PC-3 (cell line): Measurements from ENCODE around the gene RPS6KA2. TPM values are rescaled to one million over a fixed set of nuclear protein-coding genes. Genes with fewer than 3 reads are reported as not detected.

Source experiments
- ATAC-seq: fragments of 200-7000 bp; cut with Tn5 transposase; 2 replicates; pipeline ENCODE4 v1.9.1; 2020; ENCODE audit warnings: mild to moderate bottlenecking, moderate library complexity
- BruUV-seq: library from RNA; stranded (reverse); fragments of 400-500 nt; replicated peaks from 2 replicates; lab custom pipeline; 2021; lab: Mats Ljungman, UMichigan
- CTCF ChIA-PET: fragments of 300-600 bp; sonication (Branson Sonifier 250); formaldehyde crosslinking; loops from one replicate; lab custom pipeline; 2022; ENCODE audit warnings: antibody characterized with exemption; lab: Charles Lee
- POLR2A ChIA-PET: fragments of 300-600 bp; sonication (Branson Sonifier 250); formaldehyde crosslinking; loops from one replicate; lab custom pipeline; 2022; ENCODE audit warnings: antibody characterized with exemption; ENCODE audit not compliant: unreplicated experiment; lab: Charles Lee
- DNase-seq: peaks from one replicate; pipeline ENCODE4 v3.0.0-alpha.2; 2015
- H2AFZ ChIP-seq: fragments of 300-600 bp; sonication (generic); 2 replicates; pipeline ENCODE4 v1.6.0; 2016; ENCODE audit warnings: antibody characterized with exemption, low read length
- H3F3A ChIP-seq: fragments of 300-600 bp; sonication (generic); one replicate; pipeline ENCODE4 v1.6.0; 2017; ENCODE audit warnings: antibody characterized with exemption, low read length, control low read depth, mild to moderate bottlenecking; ENCODE audit not compliant: unreplicated experiment
- H3K27ac ChIP-seq: fragments of 300-600 bp; sonication (generic); 2 replicates; pipeline ENCODE4 v1.5.1; 2016; ENCODE audit warnings: mild to moderate bottlenecking, low read length
- H3K27me3 ChIP-seq: fragments of 300-600 bp; sonication (generic); 2 replicates; pipeline ENCODE4 v1.6.1; 2016; ENCODE audit warnings: low read length, mixed read lengths
- H3K36me3 ChIP-seq: fragments of 300-600 bp; sonication (generic); 2 replicates; pipeline ENCODE4 v1.6.1; 2016; ENCODE audit warnings: low read depth, mixed run types, low read length, mixed read lengths
- H3K4me1 ChIP-seq: fragments of 300-600 bp; sonication (generic); 2 replicates; pipeline ENCODE4 v1.5.1; 2016; ENCODE audit warnings: low read length; ENCODE audit not compliant: insufficient read depth
- H3K4me2 ChIP-seq: fragments of 300-600 bp; sonication (generic); 2 replicates; pipeline ENCODE4 v1.6.0; 2016; ENCODE audit warnings: low read length
- H3K4me3 ChIP-seq: fragments of 300-600 bp; sonication (generic); 2 replicates; pipeline ENCODE4 v1.5.1; 2016; ENCODE audit warnings: mild to moderate bottlenecking, low read length, mixed read lengths
- H3K79me2 ChIP-seq: fragments of 300-600 bp; sonication (generic); 2 replicates; pipeline ENCODE4 v1.6.1; 2017; ENCODE audit warnings: low read length, mixed read lengths
- H3K9ac ChIP-seq: fragments of 300-600 bp; sonication (generic); 2 replicates; pipeline ENCODE4 v1.6.0; 2016; ENCODE audit warnings: mild to moderate bottlenecking, low read length
- H3K9me2 ChIP-seq: fragments of 300-600 bp; sonication (generic); replicated peaks from 2 replicates; pipeline ENCODE4 v1.6.1; 2016; ENCODE audit warnings: mixed run types, low read length, mixed read lengths
- H3K9me3 ChIP-seq: fragments of 300-600 bp; sonication (generic); 2 replicates; pipeline ENCODE4 v1.6.1; 2016; ENCODE audit warnings: low read length, mixed read lengths
- H4K20me1 ChIP-seq: fragments of 300-600 bp; sonication (generic); 2 replicates; pipeline ENCODE4 v1.6.1; 2016; ENCODE audit warnings: low read length, mixed read lengths
- EZH2 ChIP-seq: fragments of 300-600 bp; sonication (generic); IDR thresholded peaks from one replicate; pipeline ENCODE4 v1.6.1; 2017; ENCODE audit warnings: antibody characterized with exemption, mild to moderate bottlenecking, low read length; ENCODE audit not compliant: unreplicated experiment
- EZH2phosphoT487 ChIP-seq: fragments of 300-600 bp; sonication (generic); IDR thresholded peaks from 2 replicates; pipeline ENCODE4 v1.6.1; 2018; ENCODE audit warnings: mild to moderate bottlenecking, antibody characterized with exemption, low read length, borderline replicate concordance
- intact Hi-C: fragments of 100-400 bp; cut with micrococcal nuclease; formaldehyde crosslinking; loops from 2 replicates; pipeline ENCODE4 v1.9.0; 2023
- total RNA-seq: library from RNA; depleted of rRNA; stranded (reverse); fragments of >200 nt; gene quantifications from 2 replicates; pipeline ENCODE4 v1.2.3, GENCODE V29; 2014
- TF ChIP-seq, protein P1 (sequence below): fragments of 300-600 bp; sonication (generic); conservative IDR thresholded peaks from 2 replicates; pipeline ENCODE4 v1.5.1; 2017; ENCODE audit warnings: antibody characterized with exemption, low read depth, mild to moderate bottlenecking, low read length

Gene RPS6KA2
- total RNA-seq, 1 experiment from 2014 or later: 5.1 TPM

DNA sequence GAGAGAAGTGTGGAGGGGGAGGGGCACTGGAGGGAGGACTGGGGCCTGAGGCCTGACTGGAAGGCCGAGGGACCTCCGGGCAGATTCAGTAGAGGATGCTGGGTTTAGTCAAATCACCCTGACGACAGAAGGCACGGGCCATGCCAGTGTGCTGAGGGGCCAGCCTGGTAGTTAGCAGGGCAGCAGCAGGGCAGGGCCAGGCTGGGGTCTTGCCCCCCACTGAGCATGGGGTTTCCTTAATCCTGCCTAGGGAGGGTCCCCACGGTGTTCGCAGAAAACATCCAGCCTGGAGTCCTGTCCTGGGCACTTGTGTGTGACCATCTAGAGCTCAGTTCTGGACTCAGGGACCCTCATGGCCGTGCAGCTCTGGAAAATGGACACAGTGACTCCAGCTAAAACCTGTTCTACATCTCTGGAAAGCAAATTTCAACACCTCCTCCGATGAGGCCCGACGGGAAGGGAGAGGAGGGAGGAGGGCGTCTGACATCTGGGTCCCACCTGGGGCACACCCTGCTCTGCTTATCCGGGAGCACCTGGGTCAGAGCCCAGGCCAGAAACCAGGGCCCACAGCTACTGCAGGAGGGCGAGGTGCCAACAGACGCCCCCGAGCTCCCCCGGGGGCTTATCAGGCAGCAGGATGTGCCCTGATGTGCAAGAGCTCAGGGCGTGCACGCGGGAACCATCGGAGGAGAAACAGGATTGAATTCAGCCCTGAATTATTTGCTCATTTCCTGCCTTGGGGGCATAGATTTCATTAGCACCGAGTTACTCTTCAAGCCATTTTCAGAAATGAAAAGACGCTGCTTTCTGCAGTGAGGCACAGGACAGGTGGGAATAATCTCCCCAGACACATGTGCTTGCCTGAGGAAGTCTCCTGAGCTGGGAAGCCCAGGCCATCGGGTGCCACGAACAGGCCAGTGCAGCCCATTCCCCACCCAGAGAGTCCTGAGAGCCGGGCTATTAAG lies 166.3 kb downstream of the RPS6KA2 start:
- POLR2A ChIA-PET: no interaction called here
- TF ChIP-seq EZH2: no peak
- TF ChIP-seq, protein P1, sequence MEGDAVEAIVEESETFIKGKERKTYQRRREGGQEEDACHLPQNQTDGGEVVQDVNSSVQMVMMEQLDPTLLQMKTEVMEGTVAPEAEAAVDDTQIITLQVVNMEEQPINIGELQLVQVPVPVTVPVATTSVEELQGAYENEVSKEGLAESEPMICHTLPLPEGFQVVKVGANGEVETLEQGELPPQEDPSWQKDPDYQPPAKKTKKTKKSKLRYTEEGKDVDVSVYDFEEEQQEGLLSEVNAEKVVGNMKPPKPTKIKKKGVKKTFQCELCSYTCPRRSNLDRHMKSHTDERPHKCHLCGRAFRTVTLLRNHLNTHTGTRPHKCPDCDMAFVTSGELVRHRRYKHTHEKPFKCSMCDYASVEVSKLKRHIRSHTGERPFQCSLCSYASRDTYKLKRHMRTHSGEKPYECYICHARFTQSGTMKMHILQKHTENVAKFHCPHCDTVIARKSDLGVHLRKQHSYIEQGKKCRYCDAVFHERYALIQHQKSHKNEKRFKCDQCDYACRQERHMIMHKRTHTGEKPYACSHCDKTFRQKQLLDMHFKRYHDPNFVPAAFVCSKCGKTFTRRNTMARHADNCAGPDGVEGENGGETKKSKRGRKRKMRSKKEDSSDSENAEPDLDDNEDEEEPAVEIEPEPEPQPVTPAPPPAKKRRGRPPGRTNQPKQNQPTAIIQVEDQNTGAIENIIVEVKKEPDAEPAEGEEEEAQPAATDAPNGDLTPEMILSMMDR: no peak
- no peak for TF ChIP-seq EZH2phosphoT487
- no TSS peak for BruUV-seq
- Histone ChIP-seq H3K9ac (no peak overlapping the region), H3K27ac (no peak overlapping the region), H3K36me3 (no peaks in the 10 kb centered on the region), H3K4me1 (no peaks in the 10 kb centered on the region), H3K9me2 (no peaks in the 10 kb centered on the region), H3K4me3 (no peak overlapping the region), H3F3A (no peaks in the 10 kb centered on the region), H4K20me1 (no peaks in the 10 kb centered on the region), H3K27me3 (no peaks in the 10 kb centered on the region), H2AFZ (no peak overlapping the region), H3K4me2 (no peak overlapping the region), H3K79me2 (no peaks in the 10 kb centered on the region), H3K9me3 (no peaks in the 10 kb centered on the region)
- intact Hi-C loops: no loop called here
- CTCF ChIA-PET: no interaction called here
- DNase-seq (no peak), ATAC-seq (no peak)

DNA sequence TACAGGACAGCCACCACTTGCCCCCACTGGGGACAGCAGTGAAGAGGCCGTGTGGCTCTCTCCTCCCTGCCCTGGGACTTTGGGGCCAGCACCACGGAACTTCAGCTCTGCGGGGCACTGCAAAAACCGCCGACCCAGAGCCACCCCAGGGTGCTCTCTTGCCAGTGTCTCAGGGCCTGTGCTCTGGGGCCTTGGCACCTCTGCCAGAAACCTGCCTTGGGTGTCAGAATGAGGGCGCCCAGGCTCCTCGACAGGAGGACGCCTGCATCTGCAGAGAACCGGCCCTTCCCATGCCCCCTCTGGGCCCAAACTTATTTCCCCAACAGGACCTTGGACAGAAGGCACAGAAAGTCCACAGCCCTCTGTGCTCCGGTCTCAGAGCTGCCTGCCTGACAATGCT lies 167.1 kb downstream of the RPS6KA2 start:
- no peaks in the 10 kb centered on the region for H3K9me2 ChIP-seq
- CTCF ChIA-PET: no interaction called here
- H3F3A ChIP-seq: no peaks in the 10 kb centered on the region
- ATAC-seq: no peak
- H4K20me1 ChIP-seq: no peaks in the 10 kb centered on the region
- H3K4me1 ChIP-seq: no peaks in the 10 kb centered on the region
- H3K9ac ChIP-seq: no peak overlapping the region
- no peak overlapping the region for H3K27ac ChIP-seq
- no peak overlapping the region for H3K4me3 ChIP-seq
- H3K4me2 ChIP-seq: no peak overlapping the region
- DNase-seq: no peak
- TF ChIP-seq, protein P1: no peak
- H3K79me2 ChIP-seq: no peaks in the 10 kb centered on the region
- intact Hi-C loops: loop anchor here (5.0 kb wide), 1 partner anchor 312 kb away; no protein-coding TSS in a partner anchor
- no peaks in the 10 kb centered on the region for H3K27me3 ChIP-seq
- no peak overlapping the region for H2AFZ ChIP-seq
- POLR2A ChIA-PET: no interaction called here
- BruUV-seq: no TSS peak
- no peaks in the 10 kb centered on the region for H3K36me3 ChIP-seq
- no peaks in the 10 kb centered on the region for H3K9me3 ChIP-seq

DNA sequence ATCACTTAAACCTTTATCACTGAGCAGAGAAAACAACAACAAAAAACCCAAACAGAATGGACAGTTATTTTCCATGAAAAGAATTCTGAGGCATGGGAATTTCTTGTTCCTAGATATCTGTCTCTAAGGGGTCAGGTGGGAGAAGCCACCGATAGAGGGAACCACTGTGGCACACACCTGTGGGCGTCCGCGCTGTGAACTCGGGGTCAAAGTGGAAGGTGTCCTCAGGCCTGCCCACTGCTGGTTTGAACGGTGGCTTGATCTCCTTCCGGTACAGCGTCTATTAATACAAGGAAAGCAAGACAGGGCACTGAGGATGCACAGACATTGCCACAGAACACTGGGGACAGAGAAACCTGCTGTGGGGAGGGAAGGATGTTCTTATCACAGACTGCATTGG lies 167.8 kb downstream of the RPS6KA2 start:
- CTCF ChIA-PET: no interaction called here
- intact Hi-C loops: loop anchor here (5.0 kb wide), 1 partner anchor 313 kb away; no protein-coding TSS in a partner anchor

More for the DNA sequence above, 167.8 kb downstream of the RPS6KA2 start:
- H3K27me3 ChIP-seq: no peaks in the 10 kb centered on the region
- no peaks in the 10 kb centered on the region for H3K9me2 ChIP-seq
- H3K9ac ChIP-seq: no peak overlapping the region
- H3K4me3 ChIP-seq: no peak overlapping the region
- no peak overlapping the region for H3K27ac ChIP-seq
- no peaks in the 10 kb centered on the region for H4K20me1 ChIP-seq
- no peaks in the 10 kb centered on the region for H3K9me3 ChIP-seq
- no peak for DNase-seq
- no peaks in the 10 kb centered on the region for H3K4me1 ChIP-seq
- no peaks in the 10 kb centered on the region for H3K79me2 ChIP-seq
- H2AFZ ChIP-seq: no peak overlapping the region
- H3F3A ChIP-seq: no peaks in the 10 kb centered on the region
- BruUV-seq: no TSS peak
- H3K4me2 ChIP-seq: no peak overlapping the region
- POLR2A ChIA-PET: no interaction called here
- no peak for ATAC-seq
- H3K36me3 ChIP-seq: no peaks in the 10 kb centered on the region
- TF ChIP-seq EZH2phosphoT487 (no peak), EZH2 (no peak)
- TF ChIP-seq, protein P1: no peak
